H54 (cell line): Measurements from ENCODE around the gene EIF4G3.
"Not testable (repeated sequence)": the region's sequence is repeated elsewhere in the genome, so short reads cannot be mapped to it uniquely, and the experiment has no call there.

Source experiments
- DNase-seq: peaks from one replicate; pipeline ENCODE4 v3.0.0; 2011; ENCODE audit warnings: low spot score, mixed read lengths; ENCODE audit not compliant: insufficient read length
- FAIRE-seq: peaks from 3 replicates; lab custom pipeline; 2011; peaks lifted over from hg19 to GRCh38; lab: Jason Lieb, UNC
- POLR2A ChIP-seq: IDR thresholded peaks from 2 replicates; pipeline ENCODE4 v1.6.1; 2011; ENCODE audit warnings: low read depth, mild to moderate bottlenecking, low read length

The EIF4G3 gene

DNA sequence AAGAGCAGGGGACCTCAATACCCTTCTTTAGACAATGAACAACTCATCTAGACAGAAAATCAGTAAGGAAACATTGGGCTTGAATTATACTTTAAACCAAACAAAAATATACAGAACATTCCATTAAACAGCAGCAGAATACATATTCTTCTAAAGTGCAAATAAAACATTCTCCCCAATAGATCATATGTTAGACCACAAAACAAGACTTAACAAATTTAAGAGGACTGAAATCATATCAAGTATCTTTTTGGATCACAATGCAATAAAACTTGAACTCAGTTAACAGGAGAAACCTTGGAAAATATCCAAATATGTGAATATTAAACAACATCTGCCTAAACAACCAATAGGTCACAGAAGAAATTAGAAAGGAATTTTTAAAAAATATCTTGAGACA is 341.9 kb downstream of the EIF4G3 start:
- FAIRE-seq (no peak), DNase-seq (no peak)
- no peak for TF ChIP-seq POLR2A

DNA sequence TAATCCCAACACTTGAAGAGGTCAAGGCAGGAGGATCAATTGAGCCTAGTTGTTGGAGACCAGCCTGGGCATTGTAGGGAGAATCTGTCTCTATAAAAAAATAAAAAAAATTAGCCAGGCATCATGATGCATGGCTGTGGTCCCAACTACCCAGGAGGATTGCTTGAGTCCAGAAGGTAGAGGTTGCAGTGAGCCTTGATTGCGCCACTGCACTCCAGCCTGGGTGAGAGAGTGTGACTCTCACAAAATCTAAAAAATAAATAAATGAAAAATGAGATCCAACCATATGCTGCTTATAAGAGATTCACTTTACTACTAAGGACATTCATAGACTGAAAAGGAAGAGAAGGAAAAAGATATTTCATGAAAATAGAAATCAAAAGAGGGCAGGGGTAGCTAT is 342.5 kb downstream of the EIF4G3 start:
- DNase-seq: no peak
- no peak for TF ChIP-seq POLR2A
- no peak for FAIRE-seq

DNA sequence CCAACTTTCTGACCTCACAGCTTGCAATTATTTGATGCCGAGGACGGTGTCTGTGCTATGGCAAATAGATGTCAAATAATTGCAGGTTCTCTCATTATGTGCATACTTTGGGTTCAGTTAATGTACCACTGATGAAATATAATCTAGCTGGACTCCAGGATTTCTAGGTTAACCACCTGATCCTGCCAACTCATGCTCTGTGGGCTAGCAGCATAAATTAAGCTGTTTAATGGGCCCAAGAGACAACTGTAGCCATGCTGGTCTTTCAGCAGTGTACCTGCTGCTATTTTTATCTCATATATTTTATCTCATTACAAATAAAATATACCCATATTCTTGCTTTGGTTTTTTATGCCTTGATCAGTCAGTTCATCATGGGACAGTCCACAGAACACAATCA is 346.3 kb downstream of the EIF4G3 start:
- no peak for DNase-seq
- TF ChIP-seq POLR2A: no peak
- FAIRE-seq: no peak

DNA sequence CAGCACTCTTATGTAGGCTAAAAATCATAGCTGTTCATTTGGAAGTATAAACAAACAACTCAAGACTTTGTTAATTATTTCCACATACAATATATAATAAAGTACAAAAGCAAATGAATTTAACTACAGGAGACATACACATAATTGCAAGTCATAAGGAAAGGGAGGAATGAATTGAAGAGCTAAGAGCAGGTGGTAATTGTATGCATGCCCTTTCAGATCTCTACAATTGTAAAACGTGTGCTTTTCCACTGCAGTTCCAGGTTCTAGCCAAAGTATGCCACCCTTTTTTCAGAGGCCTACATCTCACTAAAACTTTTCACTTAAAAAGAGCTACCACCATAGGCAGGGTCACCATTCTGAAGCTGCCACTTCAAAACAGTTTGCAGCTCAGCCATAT is 346.8 kb downstream of the EIF4G3 start:
- FAIRE-seq (no peak), DNase-seq (no peak)
- TF ChIP-seq POLR2A: no peak

DNA sequence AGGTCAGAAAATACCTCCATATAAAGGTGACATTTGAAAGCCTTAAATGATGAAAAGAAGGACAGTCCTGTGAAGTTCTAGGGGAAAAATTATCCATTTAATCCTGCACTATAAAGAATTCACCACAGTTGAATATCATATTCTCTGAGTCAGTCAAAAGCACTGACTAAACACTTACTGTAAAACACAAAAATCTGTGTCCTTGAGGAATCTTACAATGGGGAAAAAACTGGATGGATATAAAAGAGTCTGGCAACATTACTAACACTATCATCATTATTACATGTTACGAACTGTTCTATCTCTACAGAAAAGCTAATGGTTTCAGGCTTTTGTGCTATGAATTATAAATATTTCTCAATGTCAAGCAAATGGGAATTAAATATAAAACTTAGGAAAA is 347.2 kb downstream of the EIF4G3 start:
- no peak for TF ChIP-seq POLR2A
- DNase-seq: no peak
- no peak for FAIRE-seq

DNA sequence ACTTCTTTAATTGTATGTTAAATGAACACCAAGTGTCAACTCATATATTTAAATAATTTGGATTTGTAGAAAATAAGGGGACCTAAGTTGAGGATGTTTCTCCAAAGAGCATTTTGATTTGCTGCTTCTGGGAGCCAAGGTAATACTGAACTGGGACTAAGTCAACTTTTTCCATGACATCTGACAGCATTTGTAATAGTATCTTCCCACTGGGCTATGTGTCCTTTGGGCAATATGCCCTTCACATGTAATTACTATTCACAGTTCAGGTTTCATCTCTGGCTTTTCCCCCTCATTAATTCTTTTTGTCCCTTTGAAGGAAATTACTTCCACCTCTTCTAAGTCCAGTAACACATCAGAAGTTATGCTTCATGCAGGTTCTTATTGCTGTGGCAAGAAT is 352.9 kb downstream of the EIF4G3 start:
- DNase-seq: no peak
- no peak for FAIRE-seq
- no peak for TF ChIP-seq POLR2A

DNA sequence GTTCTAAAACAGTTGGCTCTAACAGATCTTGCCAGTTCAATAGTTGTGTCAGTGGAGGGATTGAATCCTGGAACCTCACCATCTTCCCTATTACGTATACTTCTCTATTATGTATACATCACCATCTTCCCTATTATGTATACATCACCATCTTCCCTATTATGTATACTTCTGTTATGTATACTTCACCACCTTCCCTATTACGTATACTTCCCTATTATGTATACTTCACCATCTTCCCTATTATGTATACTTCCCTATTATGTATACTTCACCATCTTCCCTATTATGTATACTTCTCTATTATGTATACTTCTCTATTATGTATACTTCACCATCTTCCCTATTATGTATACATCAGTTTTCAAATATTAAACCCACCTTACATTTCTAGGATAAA is 355.2 kb downstream of the EIF4G3 start:
- DNase-seq (no peak), FAIRE-seq (no peak)
- TF ChIP-seq POLR2A: no peak

DNA sequence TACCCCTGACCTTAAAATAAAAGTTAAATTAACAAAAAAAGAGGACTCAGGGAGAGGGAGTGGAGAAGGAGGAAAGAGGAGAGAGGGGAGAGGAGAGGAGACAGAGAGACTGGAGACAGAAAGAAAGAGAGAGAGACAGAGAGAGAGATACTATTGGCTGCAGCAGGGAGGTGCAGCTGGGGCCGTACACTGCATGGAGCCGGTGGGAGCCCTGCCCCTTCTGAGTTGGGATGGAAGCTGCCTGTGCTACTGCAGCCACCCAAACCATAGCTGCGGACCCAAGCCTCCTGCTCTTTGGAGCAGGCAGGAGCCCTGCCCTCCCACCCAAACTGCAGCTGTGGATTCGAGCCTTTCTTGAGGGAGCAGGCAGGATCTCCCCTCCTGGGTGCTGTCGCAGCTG is 356.9 kb downstream of the EIF4G3 start:
- no peak for TF ChIP-seq POLR2A
- FAIRE-seq (no peak), DNase-seq (no peak)

DNA sequence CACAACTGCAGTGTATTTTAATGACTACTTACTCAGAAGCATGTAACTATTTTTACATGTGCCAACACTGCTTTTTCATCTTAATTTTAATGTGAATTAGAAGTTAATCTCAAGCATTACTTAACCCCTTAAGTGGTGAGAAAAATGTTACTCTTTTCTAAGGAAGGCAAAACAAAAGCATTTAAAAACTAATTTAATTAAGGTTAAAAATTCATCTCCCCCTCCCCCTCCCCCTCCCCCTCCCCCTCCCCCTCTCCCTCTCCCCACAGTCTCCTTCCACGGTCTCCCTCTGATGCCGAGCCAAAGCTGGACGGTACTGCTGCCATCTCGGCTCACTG is 362.2 kb downstream of the EIF4G3 start:
- TF ChIP-seq POLR2A: no peak
- FAIRE-seq (no peak), DNase-seq (no peak)

DNA sequence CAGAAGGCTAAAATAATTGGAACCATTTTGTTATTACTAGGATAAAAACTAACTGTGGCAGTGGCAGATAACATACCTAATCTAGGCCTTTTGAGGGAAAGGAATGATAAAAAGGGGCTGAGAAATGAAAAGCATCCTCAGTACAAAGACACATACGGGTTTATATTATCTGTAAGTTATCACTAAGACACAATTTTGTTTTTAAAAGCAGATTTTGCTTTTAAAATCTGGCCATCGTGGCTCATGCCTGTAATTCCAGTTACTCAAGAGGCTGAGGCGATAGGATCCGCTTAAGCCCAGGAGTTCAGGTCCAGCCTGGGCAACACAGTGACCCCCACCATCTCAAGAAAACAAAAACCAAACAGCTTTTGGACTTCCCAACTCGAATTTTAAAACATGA is 364.8 kb downstream of the EIF4G3 start:
- FAIRE-seq: no peak
- TF ChIP-seq POLR2A: no peak

DNA sequence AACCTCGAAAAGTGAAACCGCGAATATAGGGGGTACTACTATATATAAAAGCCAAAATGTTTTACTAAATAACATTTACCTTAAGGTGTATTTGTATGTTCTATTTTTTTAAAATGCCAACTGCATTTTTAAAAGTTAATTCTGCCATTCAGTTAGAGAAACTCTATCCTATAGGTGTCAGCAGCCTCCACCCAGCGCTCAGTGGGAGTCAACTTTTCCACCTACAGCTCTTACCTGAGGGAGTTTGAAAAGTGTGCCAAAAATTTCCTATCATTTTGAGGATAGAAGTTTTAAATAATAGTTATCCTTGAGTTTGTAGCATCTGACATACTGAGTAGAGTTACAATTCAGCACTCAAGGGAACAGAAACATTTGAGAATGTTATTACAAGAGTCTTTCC is 383.5 kb downstream of the EIF4G3 start:
- no peak for DNase-seq
- TF ChIP-seq POLR2A: no peak
- no peak for FAIRE-seq

More for the DNA sequence above, 364.8 kb downstream of the EIF4G3 start:
- no peak for DNase-seq

DNA sequence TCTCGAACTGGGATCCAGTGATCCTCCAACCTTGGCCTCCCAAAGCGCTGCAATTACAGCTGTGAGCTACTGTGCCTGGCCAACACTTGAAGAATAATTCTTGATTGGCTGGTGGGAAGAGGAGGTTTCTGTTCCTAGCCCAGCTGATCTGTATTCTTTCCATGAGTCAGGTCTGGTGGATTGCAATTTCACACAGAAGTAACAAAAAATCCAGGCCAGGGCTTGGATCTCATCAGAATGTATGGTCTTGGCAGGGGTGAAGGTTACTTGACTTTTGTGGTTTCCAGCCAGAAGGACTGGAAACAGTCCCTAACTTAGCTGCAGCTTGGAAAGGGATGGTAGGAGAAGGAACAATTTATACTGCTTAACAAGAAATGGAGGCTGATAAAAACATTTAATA is 384.5 kb downstream of the EIF4G3 start:
- FAIRE-seq (no peak), DNase-seq (peak; percentile 17)
- no peak for TF ChIP-seq POLR2A

DNA sequence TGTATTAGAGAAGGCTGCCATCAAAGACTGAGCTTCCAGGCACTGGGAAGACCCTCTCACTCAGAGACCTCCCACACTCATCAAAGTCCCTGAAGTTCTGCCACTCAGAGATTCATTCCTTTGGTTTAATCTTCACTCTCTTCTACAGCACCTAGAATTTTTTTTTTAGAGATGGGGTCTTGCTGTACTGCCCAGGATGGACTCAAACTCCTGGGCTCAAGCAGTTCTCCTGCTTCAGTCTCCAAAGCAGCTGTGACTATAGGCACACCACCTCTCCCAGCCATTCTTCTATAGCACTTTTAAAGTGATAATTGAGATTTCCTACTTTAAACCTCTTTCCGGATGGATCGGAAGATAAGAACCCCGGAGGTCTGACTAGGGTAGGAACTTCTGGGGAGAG is 385.9 kb downstream of the EIF4G3 start:
- TF ChIP-seq POLR2A: no peak
- FAIRE-seq (no peak), DNase-seq (no peak)

DNA sequence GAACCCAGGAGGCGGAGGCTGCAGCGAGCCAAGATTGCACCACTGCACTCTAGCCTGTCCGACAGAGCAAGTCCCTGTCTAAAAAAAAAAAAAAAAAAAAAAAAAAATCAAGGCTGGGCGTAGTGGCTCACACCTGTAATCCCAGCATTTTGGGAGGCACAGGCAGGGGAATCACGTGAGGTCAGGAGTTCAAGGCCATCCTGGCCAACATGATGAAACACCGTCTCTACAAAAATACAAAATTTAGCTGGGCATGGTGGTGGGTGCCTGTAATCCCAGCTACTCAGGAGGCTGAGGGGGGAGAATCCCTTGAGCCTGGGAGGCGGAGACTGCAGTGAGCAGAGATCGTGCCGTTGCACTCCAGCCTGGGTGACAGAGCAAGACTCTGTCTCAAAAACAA is 387.1 kb downstream of the EIF4G3 start:
- not testable (repeated sequence) for DNase-seq, FAIRE-seq

DNA sequence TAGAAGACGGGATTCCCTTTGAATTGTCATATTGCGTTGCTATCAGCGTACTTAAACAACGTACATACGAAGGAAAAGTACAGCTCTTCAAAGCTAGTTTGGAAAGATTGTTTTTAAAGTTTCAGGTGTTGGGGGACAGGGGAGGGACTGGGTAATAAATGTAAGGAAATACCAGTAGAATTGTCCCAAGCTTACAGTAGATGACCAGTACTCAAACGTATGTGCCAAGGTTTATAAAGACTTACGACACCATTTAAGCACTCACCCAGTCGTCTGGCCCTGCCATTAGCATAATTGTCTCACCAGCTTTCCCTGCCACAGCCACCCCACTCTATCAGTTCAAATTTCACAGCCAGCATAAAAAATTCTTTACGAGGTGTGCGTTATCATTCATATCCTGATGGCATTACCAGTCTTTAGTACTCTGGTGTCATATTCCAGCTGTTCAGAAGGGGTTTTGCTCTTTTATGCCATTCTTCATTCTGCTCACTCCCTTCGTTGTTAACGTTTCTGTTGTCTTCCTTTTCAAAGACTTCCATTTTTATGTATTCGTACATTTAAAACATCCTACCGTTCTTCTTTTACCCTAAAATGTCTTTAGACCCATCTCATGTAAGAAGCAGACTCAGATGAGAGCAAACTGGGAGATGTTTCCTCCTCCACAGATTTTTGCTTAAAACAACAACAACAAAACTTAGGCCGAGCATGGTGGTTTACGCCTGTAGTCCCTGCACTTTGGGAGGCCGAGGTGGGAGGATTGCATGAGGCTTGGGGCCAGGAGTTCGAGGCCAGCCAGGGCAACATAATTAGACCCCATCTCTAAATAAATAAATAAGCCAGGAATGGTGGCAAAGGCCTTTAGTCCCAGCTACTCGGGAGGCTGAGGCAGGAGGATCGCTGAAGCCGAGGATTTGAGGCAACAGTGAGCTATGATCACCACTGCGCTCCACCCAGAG is 388.6 kb downstream of the EIF4G3 start:
- no peak for DNase-seq
- no peak for TF ChIP-seq POLR2A
- no peak for FAIRE-seq
